Glutamatergic neuron (in vitro differentiated cells): ENCODE results near the gene INPP4B. TPM values are rescaled to one million over a fixed set of nuclear protein-coding genes. Genes with fewer than 3 reads are reported as not detected.

Experiments used
- DNase-seq: peaks from one replicate; pipeline ENCODE4 v3.0.0; 2022
- H3K27ac Mint-ChIP-seq: one replicate; pipeline ENCODE4 v1.8.0; 2020; ENCODE audit warnings: mild to moderate bottlenecking, mixed read lengths, inconsistent platforms; ENCODE audit not compliant: unreplicated experiment
- H3K27me3 Mint-ChIP-seq: one replicate; pipeline ENCODE4 v1.8.0; 2020; ENCODE audit warnings: mild to moderate bottlenecking, moderate library complexity, mixed read lengths, inconsistent platforms; ENCODE audit not compliant: unreplicated experiment
- H3K36me3 Mint-ChIP-seq: one replicate; pipeline ENCODE4 v1.8.0; 2020; ENCODE audit warnings: mild to moderate bottlenecking, mixed read lengths, inconsistent platforms; ENCODE audit not compliant: unreplicated experiment
- H3K4me1 Mint-ChIP-seq: one replicate; pipeline ENCODE4 v1.8.0; 2020; ENCODE audit warnings: mild to moderate bottlenecking, low read depth, mixed read lengths, inconsistent platforms; ENCODE audit not compliant: unreplicated experiment
- H3K4me3 Mint-ChIP-seq: one replicate; pipeline ENCODE4 v1.8.0; 2020; ENCODE audit warnings: mild to moderate bottlenecking, mixed read lengths, inconsistent platforms; ENCODE audit not compliant: unreplicated experiment
- H3K9me3 Mint-ChIP-seq: one replicate; pipeline ENCODE4 v1.8.0; 2020; ENCODE audit warnings: mild to moderate bottlenecking, moderate library complexity, mixed read lengths, inconsistent platforms; ENCODE audit not compliant: unreplicated experiment
- CTCF ChIP-seq: fragments of 200-600 bp; sonication (generic); IDR thresholded peaks from one replicate; pipeline ENCODE4 v1.5.0; 2021; ENCODE audit not compliant: partially characterized antibody, unreplicated experiment
- total RNA-seq: library from RNA; stranded (reverse); fragmentation: NEBNext Ultra II Directional; extraction: Animal tissue kit (Norgen Biotek cat#: 25700); gene quantifications from one replicate; pipeline ENCODE4 v1.2.1, GENCODE V29; 2021; ENCODE audit not compliant: unreplicated experiment

The INPP4B gene
- total RNA-seq, 1 donor from 2014 or later, result 2.4 TPM

- H3K36me3 Mint-ChIP-seq, result no peaks in the 10 kb centered on the region
- H3K9me3 Mint-ChIP-seq, result no peaks in the 10 kb centered on the region
- H3K4me1 Mint-ChIP-seq, result peaks cover 5% of the 10 kb centered on the region
- DNase-seq, result no peak
- no peak overlapping the region for H3K27ac Mint-ChIP-seq
- H3K4me3 Mint-ChIP-seq, result no peak overlapping the region
- no peak for TF ChIP-seq CTCF
- no peaks in the 10 kb centered on the region for H3K27me3 Mint-ChIP-seq
These were observed 462.7 kb downstream of the INPP4B start for GRCh38 chr4:142383354-142383753.

- Mint-ChIP-seq H3K4me3 (no peak overlapping the region), H3K27ac (peak overlapping the region; percentile 49), H3K36me3 (no peaks in the 10 kb centered on the region), H3K9me3 (no peaks in the 10 kb centered on the region), H3K27me3 (no peaks in the 10 kb centered on the region), H3K4me1 (peaks cover 14% of the 10 kb centered on the region)
- TF ChIP-seq CTCF, result no peak
- no peak for DNase-seq
These were observed 466.0 kb downstream of the INPP4B start for GRCh38 chr4:142380052-142380602.

- Mint-ChIP-seq H3K4me1 (peaks cover 17% of the 10 kb centered on the region), H3K9me3 (no peaks in the 10 kb centered on the region), H3K27me3 (no peaks in the 10 kb centered on the region), H3K4me3 (no peak overlapping the region), H3K36me3 (no peaks in the 10 kb centered on the region), H3K27ac (no peak overlapping the region)
- no peak for DNase-seq
- no peak for TF ChIP-seq CTCF
These were observed 466.6 kb downstream of the INPP4B start for GRCh38 chr4:142379277-142380051.

- DNase-seq, result no peak
- H3K36me3 Mint-ChIP-seq, result no peaks in the 10 kb centered on the region
- H3K27me3 Mint-ChIP-seq, result no peaks in the 10 kb centered on the region
- no peak overlapping the region for H3K27ac Mint-ChIP-seq
- peaks cover 17% of the 10 kb centered on the region for H3K4me1 Mint-ChIP-seq
- H3K9me3 Mint-ChIP-seq, result no peaks in the 10 kb centered on the region
- no peak overlapping the region for H3K4me3 Mint-ChIP-seq
- no peak for TF ChIP-seq CTCF
These were observed 467.9 kb downstream of the INPP4B start for GRCh38 chr4:142378179-142378578.

GRCh38 chr4:142377342-142378091, 468.6 kb downstream of the INPP4B start:
- Mint-ChIP-seq H3K9me3 (no peaks in the 10 kb centered on the region), H3K4me1 (peaks cover 19% of the 10 kb centered on the region), H3K4me3 (no peak overlapping the region), H3K27me3 (no peaks in the 10 kb centered on the region), H3K36me3 (no peaks in the 10 kb centered on the region), H3K27ac (no peak overlapping the region)
- DNase-seq, result no peak
- no peak for TF ChIP-seq CTCF
